Neural cell (in vitro differentiated cells): Measurements from ENCODE around the gene GRIK3. TPM values are rescaled to one million over a fixed set of nuclear protein-coding genes. Genes with fewer than 3 reads are reported as not detected.

Experiments used
- H2AFZ ChIP-seq: fragments of 200-600, 300-800 bp; sonication (generic), shearing (Covaris generic); 2 replicates; pipeline ENCODE4 v1.6.0; 2014; ENCODE audit warnings: low read depth, mild to moderate bottlenecking, antibody characterized with exemption, low read length, moderate library complexity
- H3F3A ChIP-seq: fragments of 200-600 bp; shearing (Covaris generic); 2 replicates; pipeline ENCODE4 v1.6.1; 2016; ENCODE audit warnings: mild to moderate bottlenecking, moderate library complexity, mixed read lengths, antibody characterized with exemption, low read length; ENCODE audit not compliant: insufficient read depth, poor library complexity, severe bottlenecking
- H3K27ac ChIP-seq: fragments of 200-600, 300-800 bp; sonication (generic), shearing (Covaris generic); 2 replicates; pipeline ENCODE4 v1.5.1; 2014; ENCODE audit warnings: mild to moderate bottlenecking, low read length, moderate library complexity
- H3K27me3 ChIP-seq: fragments of 300-800, 200-600 bp; sonication (generic), shearing (Covaris generic); 2 replicates; pipeline ENCODE4 v1.6.0; 2014; ENCODE audit warnings: mild to moderate bottlenecking, low read depth, low read length, moderate library complexity; ENCODE audit not compliant: insufficient read depth
- H3K36me3 ChIP-seq: fragments of 300-800, 200-600 bp; sonication (generic), shearing (Covaris generic); 2 replicates; pipeline ENCODE4 v1.5.1; 2014; ENCODE audit warnings: mild to moderate bottlenecking, antibody characterized with exemption, low read length, moderate library complexity; ENCODE audit not compliant: insufficient read depth
- H3K4me2 ChIP-seq: fragments of 300-800, 200-600 bp; sonication (generic), shearing (Covaris generic); 2 replicates; pipeline ENCODE4 v1.6.0; 2014; ENCODE audit warnings: mild to moderate bottlenecking, low read length
- H3K4me3 ChIP-seq: fragments of 300-800, 200-600 bp; sonication (generic), shearing (Covaris generic); 2 replicates; pipeline ENCODE4 v1.5.1; 2014; ENCODE audit warnings: mild to moderate bottlenecking, low read length, moderate library complexity
- H3K79me2 ChIP-seq: fragments of 200-600 bp; shearing (Covaris generic); replicated peaks from 2 replicates; pipeline ENCODE4 v1.6.0; 2014; ENCODE audit warnings: mild to moderate bottlenecking, low read length, moderate library complexity; ENCODE audit not compliant: insufficient read depth
- H3K9ac ChIP-seq: fragments of 300-800, 200-600 bp; sonication (generic), shearing (Covaris generic); 2 replicates; pipeline ENCODE4 v1.6.1; 2016; ENCODE audit warnings: mild to moderate bottlenecking, low read length, mixed read lengths
- H3K9me2 ChIP-seq: fragments of 200-600 bp; shearing (Covaris generic); 2 replicates; pipeline ENCODE4 v1.6.1; 2016; ENCODE audit warnings: mild to moderate bottlenecking, low read length, mixed read lengths; ENCODE audit not compliant: insufficient read depth
- H3K9me3 ChIP-seq: fragments of 200-600, 300-800 bp; sonication (generic), shearing (Covaris generic); 2 replicates; pipeline ENCODE4 v1.6.1; 2016; ENCODE audit warnings: mild to moderate bottlenecking, mixed run types, low read length, moderate library complexity, mixed read lengths
- H4K20me1 ChIP-seq: fragments of 200-600 bp; shearing (Covaris generic); 2 replicates; pipeline ENCODE4 v1.6.1; 2016; ENCODE audit warnings: mild to moderate bottlenecking, mixed run types; ENCODE audit not compliant: insufficient read depth
- EP300 ChIP-seq: fragments of 450-650 bp; conservative IDR thresholded peaks from 2 replicates; pipeline ENCODE4 v1.6.1; 2014; ENCODE audit warnings: antibody characterized with exemption, mild to moderate bottlenecking, moderate library complexity; ENCODE audit not compliant: poor library complexity, severe bottlenecking
- EZH2 ChIP-seq: fragments of 200-600, 300-800 bp; shearing (Covaris generic), sonication (generic); IDR thresholded peaks from 2 replicates; pipeline ENCODE4 v1.6.1; 2014; ENCODE audit warnings: antibody characterized with exemption, low read length, borderline replicate concordance, mild to moderate bottlenecking; ENCODE audit not compliant: insufficient read depth, poor library complexity, severe bottlenecking
- MXI1 ChIP-seq: fragments of 450-650 bp; conservative IDR thresholded peaks from 2 replicates; pipeline ENCODE4 v1.6.1; 2014; ENCODE audit warnings: antibody characterized with exemption, mild to moderate bottlenecking; ENCODE audit not compliant: poor library complexity, severe bottlenecking
- POLR2AphosphoS5 ChIP-seq: IDR thresholded peaks from 2 replicates; pipeline ENCODE4 v1.6.1; 2012
- RAD21 ChIP-seq: fragments of 450-650 bp; conservative IDR thresholded peaks from 2 replicates; pipeline ENCODE4 v1.6.1; 2014; ENCODE audit warnings: antibody characterized with exemption, mild to moderate bottlenecking, moderate library complexity
- SMC3 ChIP-seq: fragments of 450-650 bp; conservative IDR thresholded peaks from 2 replicates; pipeline ENCODE4 v1.6.1; 2014; ENCODE audit warnings: antibody characterized with exemption, mild to moderate bottlenecking, moderate library complexity; ENCODE audit not compliant: poor library complexity
- TAF1 ChIP-seq: IDR thresholded peaks from 2 replicates; pipeline ENCODE4 v1.6.1; 2012; ENCODE audit warnings: low read depth
- polyA plus RNA-seq: library from polyadenylated mRNA; depleted of rRNA; stranded (reverse); fragments of >200 nt; gene quantifications from 2 replicates; pipeline ENCODE4 v1.2.3, GENCODE V29; 2014
- TF ChIP-seq, protein P1 (sequence below): fragments of 450-650 bp; IDR thresholded peaks from 2 replicates; pipeline ENCODE4 v1.5.1; 2014; ENCODE audit warnings: antibody characterized with exemption, mild to moderate bottlenecking, moderate library complexity; ENCODE audit not compliant: poor library complexity, severe bottlenecking
- TF ChIP-seq, protein P2 (sequence below): IDR thresholded peaks from 2 replicates; pipeline ENCODE4 v1.6.1; 2012; ENCODE audit warnings: borderline replicate concordance

The GRIK3 gene
- polyA plus RNA-seq, 1 donor from 2014 or later: 5.0 TPM

GRCh38 chr1:36759355-36759754 lies 275.0 kb downstream of the GRIK3 start:
- H3K4me2 ChIP-seq: no peak overlapping the region
- H2AFZ ChIP-seq: no peak overlapping the region
- H3K79me2 ChIP-seq: no peaks in the 10 kb centered on the region
- H3K9ac ChIP-seq: no peak overlapping the region
- H3K9me3 ChIP-seq: no peaks in the 10 kb centered on the region
- no peak overlapping the region for H3K4me3 ChIP-seq
- H3K36me3 ChIP-seq: no peaks in the 10 kb centered on the region
- TF ChIP-seq RAD21 (no peak), POLR2AphosphoS5 (no peak), SMC3 (no peak), EP300 (no peak), MXI1 (no peak), TAF1 (no peak), EZH2 (no peak)
- TF ChIP-seq, protein P1, sequence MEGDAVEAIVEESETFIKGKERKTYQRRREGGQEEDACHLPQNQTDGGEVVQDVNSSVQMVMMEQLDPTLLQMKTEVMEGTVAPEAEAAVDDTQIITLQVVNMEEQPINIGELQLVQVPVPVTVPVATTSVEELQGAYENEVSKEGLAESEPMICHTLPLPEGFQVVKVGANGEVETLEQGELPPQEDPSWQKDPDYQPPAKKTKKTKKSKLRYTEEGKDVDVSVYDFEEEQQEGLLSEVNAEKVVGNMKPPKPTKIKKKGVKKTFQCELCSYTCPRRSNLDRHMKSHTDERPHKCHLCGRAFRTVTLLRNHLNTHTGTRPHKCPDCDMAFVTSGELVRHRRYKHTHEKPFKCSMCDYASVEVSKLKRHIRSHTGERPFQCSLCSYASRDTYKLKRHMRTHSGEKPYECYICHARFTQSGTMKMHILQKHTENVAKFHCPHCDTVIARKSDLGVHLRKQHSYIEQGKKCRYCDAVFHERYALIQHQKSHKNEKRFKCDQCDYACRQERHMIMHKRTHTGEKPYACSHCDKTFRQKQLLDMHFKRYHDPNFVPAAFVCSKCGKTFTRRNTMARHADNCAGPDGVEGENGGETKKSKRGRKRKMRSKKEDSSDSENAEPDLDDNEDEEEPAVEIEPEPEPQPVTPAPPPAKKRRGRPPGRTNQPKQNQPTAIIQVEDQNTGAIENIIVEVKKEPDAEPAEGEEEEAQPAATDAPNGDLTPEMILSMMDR: no peak
- TF ChIP-seq, protein P2, sequence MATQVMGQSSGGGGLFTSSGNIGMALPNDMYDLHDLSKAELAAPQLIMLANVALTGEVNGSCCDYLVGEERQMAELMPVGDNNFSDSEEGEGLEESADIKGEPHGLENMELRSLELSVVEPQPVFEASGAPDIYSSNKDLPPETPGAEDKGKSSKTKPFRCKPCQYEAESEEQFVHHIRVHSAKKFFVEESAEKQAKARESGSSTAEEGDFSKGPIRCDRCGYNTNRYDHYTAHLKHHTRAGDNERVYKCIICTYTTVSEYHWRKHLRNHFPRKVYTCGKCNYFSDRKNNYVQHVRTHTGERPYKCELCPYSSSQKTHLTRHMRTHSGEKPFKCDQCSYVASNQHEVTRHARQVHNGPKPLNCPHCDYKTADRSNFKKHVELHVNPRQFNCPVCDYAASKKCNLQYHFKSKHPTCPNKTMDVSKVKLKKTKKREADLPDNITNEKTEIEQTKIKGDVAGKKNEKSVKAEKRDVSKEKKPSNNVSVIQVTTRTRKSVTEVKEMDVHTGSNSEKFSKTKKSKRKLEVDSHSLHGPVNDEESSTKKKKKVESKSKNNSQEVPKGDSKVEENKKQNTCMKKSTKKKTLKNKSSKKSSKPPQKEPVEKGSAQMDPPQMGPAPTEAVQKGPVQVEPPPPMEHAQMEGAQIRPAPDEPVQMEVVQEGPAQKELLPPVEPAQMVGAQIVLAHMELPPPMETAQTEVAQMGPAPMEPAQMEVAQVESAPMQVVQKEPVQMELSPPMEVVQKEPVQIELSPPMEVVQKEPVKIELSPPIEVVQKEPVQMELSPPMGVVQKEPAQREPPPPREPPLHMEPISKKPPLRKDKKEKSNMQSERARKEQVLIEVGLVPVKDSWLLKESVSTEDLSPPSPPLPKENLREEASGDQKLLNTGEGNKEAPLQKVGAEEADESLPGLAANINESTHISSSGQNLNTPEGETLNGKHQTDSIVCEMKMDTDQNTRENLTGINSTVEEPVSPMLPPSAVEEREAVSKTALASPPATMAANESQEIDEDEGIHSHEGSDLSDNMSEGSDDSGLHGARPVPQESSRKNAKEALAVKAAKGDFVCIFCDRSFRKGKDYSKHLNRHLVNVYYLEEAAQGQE: no peak
- no peaks in the 10 kb centered on the region for H3K9me2 ChIP-seq
- no peaks in the 10 kb centered on the region for H3F3A ChIP-seq
- no peak overlapping the region for H3K27ac ChIP-seq
- no peaks in the 10 kb centered on the region for H4K20me1 ChIP-seq
- no peaks in the 10 kb centered on the region for H3K27me3 ChIP-seq

DNA sequence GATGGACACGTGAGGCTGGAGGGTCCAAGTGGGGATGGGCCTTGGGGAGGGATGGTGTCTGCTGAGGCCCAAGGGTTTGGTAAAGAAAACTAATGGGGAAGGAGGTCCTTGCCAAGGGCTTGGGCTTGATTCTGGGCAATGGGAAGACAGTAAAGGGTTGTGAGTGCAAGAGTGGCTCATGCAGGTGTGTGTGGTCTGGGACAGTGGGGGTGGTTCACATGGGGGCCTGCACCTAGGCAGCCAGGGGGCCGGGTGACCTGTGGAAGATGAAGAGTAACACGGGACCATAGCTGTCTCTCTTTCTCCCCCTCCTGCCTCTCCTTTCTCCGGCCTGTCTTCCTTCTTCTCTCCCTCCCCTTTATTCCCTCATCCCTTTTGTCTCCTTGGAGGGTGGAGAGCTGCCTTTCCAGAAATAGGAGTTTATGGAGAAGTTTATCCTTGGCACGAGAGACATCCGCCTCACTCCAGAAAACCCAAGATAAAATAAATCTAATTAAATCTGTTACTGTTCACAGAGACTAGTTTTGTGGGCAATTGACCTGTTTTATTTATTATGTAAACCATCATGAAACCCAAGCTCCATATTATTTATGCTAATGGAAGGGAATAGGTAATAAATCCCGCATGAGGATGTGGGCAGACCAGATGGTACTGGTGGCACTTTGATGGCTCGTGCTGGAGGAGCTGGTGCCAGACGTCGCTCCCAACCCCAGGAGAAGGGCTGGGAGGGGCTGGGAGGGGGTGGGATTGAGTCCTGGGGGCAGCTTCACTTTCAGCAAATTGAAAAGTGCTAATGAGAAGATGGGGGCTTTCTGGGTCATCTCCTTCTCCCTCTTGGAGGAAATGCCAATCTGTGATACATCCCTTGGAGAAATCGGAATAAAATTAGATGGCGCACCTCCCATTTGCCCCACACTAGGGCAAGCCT lies 278.7 kb downstream of the GRIK3 start:
- no peaks in the 10 kb centered on the region for H3F3A ChIP-seq
- no peak overlapping the region for H3K4me3 ChIP-seq
- H3K9me2 ChIP-seq: no peaks in the 10 kb centered on the region
- H3K4me2 ChIP-seq: no peak overlapping the region
- H3K36me3 ChIP-seq: no peaks in the 10 kb centered on the region
- H3K9ac ChIP-seq: no peak overlapping the region
- TF ChIP-seq EZH2 (no peak), RAD21 (no peak), EP300 (no peak), TAF1 (no peak), SMC3 (no peak), MXI1 (no peak), POLR2AphosphoS5 (no peak)
- TF ChIP-seq, protein P1: no peak
- TF ChIP-seq, protein P2: no peak
- no peak overlapping the region for H2AFZ ChIP-seq
- H3K27ac ChIP-seq: no peak overlapping the region
- H4K20me1 ChIP-seq: no peaks in the 10 kb centered on the region
- no peaks in the 10 kb centered on the region for H3K9me3 ChIP-seq
- H3K27me3 ChIP-seq: no peaks in the 10 kb centered on the region
- no peaks in the 10 kb centered on the region for H3K79me2 ChIP-seq
